Stimulated activated memory B cell treated with anti-CD40 and anti-IgM and Interleukin-4, amounts not matched to agents 10 μg/mL and 1 μg/mL and 100 μg/mL, for 72 hours (primary cell): ENCODE measurements around the gene BCAR3.

Source experiments
- ATAC-seq: fragments of 150-1000 bp; cut with Tn5 transposase; 2 replicates; pipeline ENCODE4 v1.10.0; 2021
- H3K27ac Mint-ChIP-seq: one replicate; pipeline ENCODE4 v1.8.0; 2022; ENCODE audit warnings: mild to moderate bottlenecking, mixed read lengths
- H3K27me3 Mint-ChIP-seq: one replicate; pipeline ENCODE4 v1.8.0; 2022; ENCODE audit warnings: mixed read lengths
- H3K36me3 Mint-ChIP-seq: one replicate; pipeline ENCODE4 v1.8.0; 2022; ENCODE audit warnings: mixed read lengths
- H3K4me1 Mint-ChIP-seq: one replicate; pipeline ENCODE4 v1.8.0; 2022; ENCODE audit warnings: mixed read lengths
- H3K4me3 Mint-ChIP-seq: one replicate; pipeline ENCODE4 v1.8.0; 2022; ENCODE audit warnings: mild to moderate bottlenecking, moderate library complexity, mixed read lengths
- H3K9me3 Mint-ChIP-seq: one replicate; pipeline ENCODE4 v1.8.0; 2022; ENCODE audit warnings: mixed read lengths

BCAR3 gene

GRCh38 chr1:93516164-93516563 lies 165.5 kb downstream of the BCAR3 start:
- H3K27ac Mint-ChIP-seq: no peak overlapping the region
- no peaks in the 10 kb centered on the region for H3K27me3 Mint-ChIP-seq
- H3K9me3 Mint-ChIP-seq: no peaks in the 10 kb centered on the region
- ATAC-seq: no peak
- H3K4me1 Mint-ChIP-seq: no peaks in the 10 kb centered on the region
- H3K4me3 Mint-ChIP-seq: no peak overlapping the region
- no peaks in the 10 kb centered on the region for H3K36me3 Mint-ChIP-seq
